Ectodermal cell (in vitro differentiated cells): ENCODE results near the gene FOXR1.

Experiments
- H3K27ac ChIP-seq: 2 replicates; pipeline ENCODE4 v1.7.0; 2013; ENCODE audit warnings: mild to moderate bottlenecking, low read depth, low read length; ENCODE audit not compliant: insufficient read depth, poor library complexity, severe bottlenecking
- H3K27me3 ChIP-seq: 2 replicates; pipeline ENCODE4 v1.7.0; 2013; ENCODE audit warnings: mild to moderate bottlenecking, low read length; ENCODE audit not compliant: insufficient read depth, control insufficient read depth, poor library complexity, severe bottlenecking
- H3K36me3 ChIP-seq: one replicate; pipeline ENCODE4 v1.7.0; 2013; ENCODE audit warnings: low read length; ENCODE audit not compliant: control insufficient read depth, insufficient read depth
- H3K4me1 ChIP-seq: one replicate; pipeline ENCODE4 v1.7.0; 2013; ENCODE audit warnings: low read length; ENCODE audit not compliant: control insufficient read depth, insufficient read depth
- H3K4me3 ChIP-seq: 2 replicates; pipeline ENCODE4 v1.7.0; 2013; ENCODE audit warnings: low read depth, low read length, control low read depth; ENCODE audit not compliant: insufficient read depth
- H3K9me3 ChIP-seq: 2 replicates; pipeline ENCODE4 v1.7.0; 2013; ENCODE audit warnings: mild to moderate bottlenecking, low read length, moderate library complexity; ENCODE audit not compliant: control insufficient read depth
- WGBS, 2 experiments: methylation state at CpG; one replicate each; pipeline ENCODE4 v1.1.7; 2013; ENCODE audit warnings: missing lambda C conversion rate in 2 of 2; 5-methylcytosine and 5-hydroxymethylcytosine counted together

The FOXR1 gene

GRCh38 chr11:118997627-118998387 is 26.2 kb downstream of the FOXR1 start, which contains the start of gene CENATAC:
Gene CENATAC, plus strand, starts transcription at chr11:118998138. Its CDS starts 60 bp downstream, at chr11:118998198.
- Histone ChIP-seq H3K27me3 (no peaks in the 10 kb centered on the region), H3K36me3 (peaks cover 8% of the 10 kb centered on the region), H3K27ac (peak within 1 kb of the TSS; percentile 54), H3K9me3 (no peaks in the 10 kb centered on the region), H3K4me1 (peaks cover 7% of the 10 kb centered on the region), H3K4me3 (peak within 1 kb of the TSS; percentile 99)
- WGBS, 2 experiments, result 0 to 1% methylated on average over 54 of the region's 54 CpGs

- peaks cover 8% of the 10 kb centered on the region for H3K36me3 ChIP-seq
- H3K27ac ChIP-seq, result peak overlapping the region; percentile 44
- no peaks in the 10 kb centered on the region for H3K27me3 ChIP-seq
- peak overlapping the region; percentile 99 for H3K4me3 ChIP-seq
- H3K9me3 ChIP-seq, result no peaks in the 10 kb centered on the region
- WGBS, 2 experiments, result 1% methylated on average over 19 of the region's 19 CpGs
- peaks cover 7% of the 10 kb centered on the region for H3K4me1 ChIP-seq
Observed at GRCh38 chr11:118998388-118998717, 26.8 kb downstream of the FOXR1 start.

GRCh38 chr11:118998822-118999221 is 27.3 kb downstream of the FOXR1 start:
- peaks cover 7% of the 10 kb centered on the region for H3K4me1 ChIP-seq
- peaks cover 4% of the 10 kb centered on the region for H3K36me3 ChIP-seq
- no peaks in the 10 kb centered on the region for H3K9me3 ChIP-seq
- no peaks in the 10 kb centered on the region for H3K27me3 ChIP-seq
- WGBS, 2 experiments, result 33 to 38% methylated on average over 5 to 6 of the region's 6 CpGs
- peak overlapping the region; percentile 99 for H3K4me3 ChIP-seq
- peak overlapping the region; percentile 32 for H3K27ac ChIP-seq

GRCh38 chr11:119000906-119001305 is 29.3 kb downstream of the FOXR1 start:
- Histone ChIP-seq H3K4me1 (peaks cover 7% of the 10 kb centered on the region), H3K9me3 (no peaks in the 10 kb centered on the region), H3K4me3 (no peak overlapping the region), H3K27ac (no peak overlapping the region), H3K36me3 (peaks cover 4% of the 10 kb centered on the region), H3K27me3 (no peaks in the 10 kb centered on the region)
- 94 to 100% methylated on average over 1 of the region's 1 CpG for WGBS, 2 experiments

GRCh38 chr11:119006656-119007055 is 35.1 kb downstream of the FOXR1 start:
- no peak overlapping the region for H3K27ac ChIP-seq
- H3K36me3 ChIP-seq, result peaks cover 14% of the 10 kb centered on the region
- no peaks in the 10 kb centered on the region for H3K27me3 ChIP-seq
- H3K4me3 ChIP-seq, result no peak overlapping the region
- WGBS, 2 experiments, result 95 to 98% methylated on average over 4 of the region's 4 CpGs
- no peaks in the 10 kb centered on the region for H3K4me1 ChIP-seq
- no peaks in the 10 kb centered on the region for H3K9me3 ChIP-seq

GRCh38 chr11:119011476-119012053 is 40.0 kb downstream of the FOXR1 start:
- no peaks in the 10 kb centered on the region for H3K9me3 ChIP-seq
- no peaks in the 10 kb centered on the region for H3K27me3 ChIP-seq
- peaks cover 3% of the 10 kb centered on the region for H3K4me1 ChIP-seq
- H3K4me3 ChIP-seq, result no peak overlapping the region
- no peak overlapping the region for H3K27ac ChIP-seq
- peaks cover 44% of the 10 kb centered on the region for H3K36me3 ChIP-seq
- WGBS, 2 experiments, result 95 to 96% methylated on average over 6 of the region's 6 CpGs

GRCh38 chr11:119012629-119013170 is 41.1 kb downstream of the FOXR1 start:
- Histone ChIP-seq H3K27me3 (no peaks in the 10 kb centered on the region), H3K4me1 (peaks cover 5% of the 10 kb centered on the region), H3K36me3 (peaks cover 42% of the 10 kb centered on the region), H3K27ac (no peak overlapping the region), H3K9me3 (no peaks in the 10 kb centered on the region), H3K4me3 (no peak overlapping the region)
- 93 to 98% methylated on average over 3 of the region's 3 CpGs for WGBS, 2 experiments

GRCh38 chr11:119014209-119014924 is 42.8 kb downstream of the FOXR1 start:
- Histone ChIP-seq H3K4me1 (peaks cover 5% of the 10 kb centered on the region), H3K27me3 (no peaks in the 10 kb centered on the region), H3K36me3 (peaks cover 41% of the 10 kb centered on the region), H3K27ac (no peak overlapping the region), H3K4me3 (no peak overlapping the region), H3K9me3 (no peaks in the 10 kb centered on the region)
- WGBS, 2 experiments, result 90% methylated on average over 17 of the region's 17 CpGs

- Histone ChIP-seq H3K27me3 (no peaks in the 10 kb centered on the region), H3K27ac (no peak overlapping the region), H3K36me3 (peaks cover 41% of the 10 kb centered on the region), H3K9me3 (no peaks in the 10 kb centered on the region), H3K4me1 (peaks cover 5% of the 10 kb centered on the region), H3K4me3 (no peak overlapping the region)
- WGBS, 2 experiments, result 78 to 80% methylated on average over 8 of the region's 8 CpGs
Observed at GRCh38 chr11:119015054-119015611, 43.6 kb downstream of the FOXR1 start.
